GM15510 (cell line): ENCODE measurements around the gene SHISA2.

Experiments used
- POLR2A ChIP-seq: IDR thresholded peaks from 3 replicates; pipeline ENCODE4 v1.6.1; 2011; ENCODE audit warnings: borderline replicate concordance; ENCODE audit not compliant: insufficient read length; ENCODE audit errors: extremely low read depth

Gene SHISA2

GRCh38 chr13:26011996-26012821 lies 39.6 kb downstream of the SHISA2 start:
- no peak for TF ChIP-seq POLR2A

- no peak for TF ChIP-seq POLR2A
These were observed 40.6 kb downstream of the SHISA2 start for GRCh38 chr13:26011208-26011573.

GRCh38 chr13:26010487-26011207 lies 41.2 kb downstream of the SHISA2 start:
- no peak for TF ChIP-seq POLR2A

- no peak for TF ChIP-seq POLR2A
These were observed 44.3 kb downstream of the SHISA2 start for GRCh38 chr13:26007261-26008125.
